ENCODE results near the gene RAET1G. TPM values are rescaled to one million over a fixed set of nuclear protein-coding genes. Genes with fewer than 3 reads are reported as not detected.
"Not testable (repeated sequence)": the region's sequence is repeated elsewhere in the genome, so short reads cannot be mapped to it uniquely, and the experiment has no call there.

The RAET1G gene
- total and polyA plus RNA-seq, 9 of the 15 experiments (the other 6 are each of a cell fraction or from before 2014, with no cell fraction given) = 0.11 TPM; not detected in 8

DNA sequence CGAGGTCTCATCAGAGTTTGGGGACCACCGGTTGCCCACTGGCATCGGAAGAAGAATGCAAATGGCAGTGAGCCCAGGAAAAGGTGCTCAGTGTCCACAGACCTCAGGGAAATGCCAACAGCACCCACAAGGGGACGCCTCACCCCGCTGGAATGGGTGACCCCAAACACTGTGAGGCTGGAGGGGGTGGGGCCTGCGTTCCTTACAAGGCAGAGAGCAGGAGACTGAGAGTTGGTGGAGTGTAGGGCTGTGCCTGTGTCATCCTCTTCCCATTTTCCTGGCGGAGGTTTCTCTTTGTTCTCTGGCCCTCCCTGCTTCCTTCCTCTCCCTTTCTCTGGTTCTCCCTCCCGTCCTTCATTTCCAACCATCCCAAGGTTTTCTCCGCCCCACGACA is 31.0 kb upstream of the RAET1G start:
- intact Hi-C loops (cut with micrococcal nuclease); H2AFZ ChIP-seq (ENCODE audit: low read depth, low read length); CTCF ChIA-PET (ENCODE audit: low intra/inter-chr PET ratio); BruUV-seq (replicated peaks); H4K20me1 ChIP-seq (replicated peaks; ENCODE audit: control insufficient read depth, insufficient read depth, low read length); H3K27ac ChIP-seq (ENCODE audit: extremely low read depth, low read depth, low read length); in situ Hi-C loops (cut with MboI); POLR2A ChIA-PET; H3K36me3 ChIP-seq (ENCODE audit: control insufficient read depth, insufficient read depth, low read length); H3K9ac ChIP-seq (ENCODE audit: insufficient read depth in 1 of 2, low read depth in 2 of 2, low read length in 2 of 2); H3K4me2 ChIP-seq (ENCODE audit: insufficient read depth, low read length); H3K79me2 ChIP-seq (ENCODE audit: control insufficient read depth, insufficient read depth, low read length); DNase-seq (ENCODE audit: extremely low read depth in 1 of 4, low spot score in 3 of 4); H3K9me3 ChIP-seq (replicated peaks; ENCODE audit: control insufficient read depth, insufficient read depth, low read depth, low read length); H3K9me1 ChIP-seq (ENCODE audit: control insufficient read depth, insufficient read depth, low read length); H3K4me3 ChIP-seq; H3K4me1 ChIP-seq (replicated peaks in 1 of 2; ENCODE audit: control insufficient read depth in 2 of 2, insufficient read depth in 2 of 2, low read length in 2 of 2): not testable (repeated sequence)
- TF ChIP-seq, protein P1, sequence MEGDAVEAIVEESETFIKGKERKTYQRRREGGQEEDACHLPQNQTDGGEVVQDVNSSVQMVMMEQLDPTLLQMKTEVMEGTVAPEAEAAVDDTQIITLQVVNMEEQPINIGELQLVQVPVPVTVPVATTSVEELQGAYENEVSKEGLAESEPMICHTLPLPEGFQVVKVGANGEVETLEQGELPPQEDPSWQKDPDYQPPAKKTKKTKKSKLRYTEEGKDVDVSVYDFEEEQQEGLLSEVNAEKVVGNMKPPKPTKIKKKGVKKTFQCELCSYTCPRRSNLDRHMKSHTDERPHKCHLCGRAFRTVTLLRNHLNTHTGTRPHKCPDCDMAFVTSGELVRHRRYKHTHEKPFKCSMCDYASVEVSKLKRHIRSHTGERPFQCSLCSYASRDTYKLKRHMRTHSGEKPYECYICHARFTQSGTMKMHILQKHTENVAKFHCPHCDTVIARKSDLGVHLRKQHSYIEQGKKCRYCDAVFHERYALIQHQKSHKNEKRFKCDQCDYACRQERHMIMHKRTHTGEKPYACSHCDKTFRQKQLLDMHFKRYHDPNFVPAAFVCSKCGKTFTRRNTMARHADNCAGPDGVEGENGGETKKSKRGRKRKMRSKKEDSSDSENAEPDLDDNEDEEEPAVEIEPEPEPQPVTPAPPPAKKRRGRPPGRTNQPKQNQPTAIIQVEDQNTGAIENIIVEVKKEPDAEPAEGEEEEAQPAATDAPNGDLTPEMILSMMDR (IDR thresholded peaks at IDR 0.05 in 2 of 3, conservative IDR thresholded peaks at IDR 0.05 in 1 of 3; ENCODE audit: insufficient read depth in 2 of 3, low read depth in 1 of 3, low read length in 3 of 3) = 0 out of 6 replicates have a peak, but pooled peaks of 1 of the 3 experiments have one; percentile 32
- WGBS (ENCODE audit: insufficient coverage, low coverage, missing lambda C conversion rate) = 0% methylated on average over 1 of the region's 10 CpGs
- ATAC-seq = peak; percentile 97
- peaks cover 16 to 31% of the 10 kb centered on the region in 2 experiments for H3K27me3 ChIP-seq (ENCODE audit: control insufficient read depth in 2 of 2, insufficient read depth in 2 of 2, low read length in 2 of 2)
- peak; percentile 63 for FAIRE-seq

GRCh38 chr6:149953390-149953789 is 30.5 kb upstream of the RAET1G start:
- H3K9ac ChIP-seq (ENCODE audit: insufficient read depth in 1 of 2, low read depth in 2 of 2, low read length in 2 of 2); H3K27ac ChIP-seq (ENCODE audit: extremely low read depth, low read depth, low read length); BruUV-seq (replicated peaks); H3K4me2 ChIP-seq (ENCODE audit: insufficient read depth, low read length); H2AFZ ChIP-seq (ENCODE audit: low read depth, low read length); in situ Hi-C loops (cut with MboI); H3K4me1 ChIP-seq (replicated peaks in 1 of 2; ENCODE audit: control insufficient read depth in 2 of 2, insufficient read depth in 2 of 2, low read length in 2 of 2); H3K36me3 ChIP-seq (ENCODE audit: control insufficient read depth, insufficient read depth, low read length); POLR2A ChIA-PET; H3K9me1 ChIP-seq (ENCODE audit: control insufficient read depth, insufficient read depth, low read length); H3K4me3 ChIP-seq; intact Hi-C loops (cut with micrococcal nuclease); H3K79me2 ChIP-seq (ENCODE audit: control insufficient read depth, insufficient read depth, low read length); DNase-seq (ENCODE audit: extremely low read depth in 1 of 4, low spot score in 3 of 4); CTCF ChIA-PET (ENCODE audit: low intra/inter-chr PET ratio); H3K9me3 ChIP-seq (replicated peaks; ENCODE audit: control insufficient read depth, insufficient read depth, low read depth, low read length); H4K20me1 ChIP-seq (replicated peaks; ENCODE audit: control insufficient read depth, insufficient read depth, low read length); TF ChIP-seq MYC (CRISPR knock-in tag; IDR thresholded peaks at IDR 0.05; ENCODE audit: borderline replicate concordance, low read depth): not testable (repeated sequence)
- H3K27me3 ChIP-seq (ENCODE audit: control insufficient read depth in 2 of 2, insufficient read depth in 2 of 2, low read length in 2 of 2) = peaks cover 15 to 34% of the 10 kb centered on the region in 2 experiments
- TF ChIP-seq EP300 (IDR thresholded peaks at IDR 0.05; ENCODE audit: low read length) (peak; percentile 17; the same call in 1 of the 2 replicates), FOSL1 (tag; conservative IDR thresholded peaks at IDR 0.05) (peak; percentile 74), MYC (IDR thresholded peaks at IDR 0.05; ENCODE audit: low read depth, low read length) (0 out of 2 replicates have a peak, but pooled peaks have one; percentile 32), CTBP1 (IDR thresholded peaks at IDR 0.05; ENCODE audit: borderline replicate concordance) (peak; percentile 49; the same call in 1 of the 2 replicates), ESRRA (IDR thresholded peaks at IDR 0.05; ENCODE audit: borderline replicate concordance, low read depth) (0 out of 2 replicates have a peak, but pooled peaks have one; percentile 35), SRF (CRISPR knock-in tag; IDR thresholded peaks at IDR 0.05) (peak; percentile 68 to 98; a peak in 3 of 4 replicates)
- FAIRE-seq = peak; percentile 29
- ATAC-seq = peak; percentile 58
- WGBS (ENCODE audit: insufficient coverage, low coverage, missing lambda C conversion rate) = 0% methylated on average over 2 of the region's 2 CpGs
